Panc1 (cell line): ENCODE results near the gene TMEM115.
A peak's percentile ranks its signal among the peaks of the same experiment; 100 is the strongest.

Source experiments
- POLR2AphosphoS5 ChIP-seq: IDR thresholded peaks from 2 replicates; pipeline ENCODE4 v1.6.1; 2012; ENCODE audit warnings: mild to moderate bottlenecking, low read depth, low read length, moderate library complexity
- REST ChIP-seq, 2 experiments: IDR thresholded peaks; 2 replicates each; pipeline ENCODE4 v1.6.1; 2011 to 2012; ENCODE audit warnings: low read depth in 2 of 2, control low read depth in 1 of 2, low read length in 1 of 2, mild to moderate bottlenecking in 1 of 2, moderate library complexity in 1 of 2; ENCODE audit not compliant: insufficient read depth in 1 of 2
- SIN3A ChIP-seq: IDR thresholded peaks from 2 replicates; pipeline ENCODE4 v1.6.1; 2012; ENCODE audit warnings: low read depth, mild to moderate bottlenecking, low read length, moderate library complexity, borderline replicate concordance; ENCODE audit not compliant: insufficient read depth
- TF ChIP-seq, protein P1 (sequence below): fragments of 450-650 bp; IDR thresholded peaks from 2 replicates; pipeline ENCODE4 v1.5.1; 2017; ENCODE audit warnings: mild to moderate bottlenecking

- TF ChIP-seq, protein P1, sequence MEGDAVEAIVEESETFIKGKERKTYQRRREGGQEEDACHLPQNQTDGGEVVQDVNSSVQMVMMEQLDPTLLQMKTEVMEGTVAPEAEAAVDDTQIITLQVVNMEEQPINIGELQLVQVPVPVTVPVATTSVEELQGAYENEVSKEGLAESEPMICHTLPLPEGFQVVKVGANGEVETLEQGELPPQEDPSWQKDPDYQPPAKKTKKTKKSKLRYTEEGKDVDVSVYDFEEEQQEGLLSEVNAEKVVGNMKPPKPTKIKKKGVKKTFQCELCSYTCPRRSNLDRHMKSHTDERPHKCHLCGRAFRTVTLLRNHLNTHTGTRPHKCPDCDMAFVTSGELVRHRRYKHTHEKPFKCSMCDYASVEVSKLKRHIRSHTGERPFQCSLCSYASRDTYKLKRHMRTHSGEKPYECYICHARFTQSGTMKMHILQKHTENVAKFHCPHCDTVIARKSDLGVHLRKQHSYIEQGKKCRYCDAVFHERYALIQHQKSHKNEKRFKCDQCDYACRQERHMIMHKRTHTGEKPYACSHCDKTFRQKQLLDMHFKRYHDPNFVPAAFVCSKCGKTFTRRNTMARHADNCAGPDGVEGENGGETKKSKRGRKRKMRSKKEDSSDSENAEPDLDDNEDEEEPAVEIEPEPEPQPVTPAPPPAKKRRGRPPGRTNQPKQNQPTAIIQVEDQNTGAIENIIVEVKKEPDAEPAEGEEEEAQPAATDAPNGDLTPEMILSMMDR, result peak; percentile 65; the same call in 1 of the 2 replicates
- TF ChIP-seq POLR2AphosphoS5 (no peak), SIN3A (no peak), REST (IDR thresholded peaks at IDR 0.05; ENCODE audit: insufficient read depth in 1 of 2, low read depth in 2 of 2, low read length in 1 of 2) (no peak)
Measured at GRCh38 chr3:50352781-50353180, 6.5 kb downstream of the TMEM115 start.
